Stimulated activated CD4-positive, alpha-beta T cell treated with anti-CD3 and anti-CD28 coated beads, Interleukin-12 subunit alpha, Interleukin-12 subunit beta, amount 100 ng/mL, for 24 hours (primary cell): ENCODE data around the gene POP5.
"Not testable (repeated sequence)": the region's sequence is repeated elsewhere in the genome, so short reads cannot be mapped to it uniquely, and the experiment has no call there.

Experiments
- DNase-seq, 2 experiments: peaks; one replicate each; pipeline ENCODE4 v3.0.0-alpha.2; 2020; ENCODE audit warnings: low read depth in 2 of 2

Gene POP5

GRCh38 chr12:120538281-120539156 lies 42.7 kb downstream of the POP5 start:
- no peak for DNase-seq

DNA sequence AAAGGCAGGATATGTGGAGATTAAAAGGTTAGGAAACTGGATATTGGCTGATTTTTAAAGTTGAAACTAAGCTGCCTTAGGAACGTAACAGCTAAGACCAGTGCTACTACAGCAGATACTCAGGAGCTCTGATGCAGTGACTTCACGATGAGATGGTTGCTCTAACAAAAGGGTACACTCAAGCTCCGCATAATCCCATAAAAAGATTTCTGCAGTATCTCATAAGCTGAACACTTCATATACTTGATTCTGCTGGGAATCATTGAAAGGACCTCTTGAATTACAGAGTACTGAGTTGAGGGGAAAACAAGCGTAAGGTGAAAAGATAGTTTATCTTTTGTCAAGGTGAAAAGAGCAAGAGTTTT lies 43.4 kb downstream of the POP5 start:
- DNase-seq = no peak

GRCh38 chr12:120536064-120536791 lies 45.0 kb downstream of the POP5 start:
- no peak for DNase-seq

DNA sequence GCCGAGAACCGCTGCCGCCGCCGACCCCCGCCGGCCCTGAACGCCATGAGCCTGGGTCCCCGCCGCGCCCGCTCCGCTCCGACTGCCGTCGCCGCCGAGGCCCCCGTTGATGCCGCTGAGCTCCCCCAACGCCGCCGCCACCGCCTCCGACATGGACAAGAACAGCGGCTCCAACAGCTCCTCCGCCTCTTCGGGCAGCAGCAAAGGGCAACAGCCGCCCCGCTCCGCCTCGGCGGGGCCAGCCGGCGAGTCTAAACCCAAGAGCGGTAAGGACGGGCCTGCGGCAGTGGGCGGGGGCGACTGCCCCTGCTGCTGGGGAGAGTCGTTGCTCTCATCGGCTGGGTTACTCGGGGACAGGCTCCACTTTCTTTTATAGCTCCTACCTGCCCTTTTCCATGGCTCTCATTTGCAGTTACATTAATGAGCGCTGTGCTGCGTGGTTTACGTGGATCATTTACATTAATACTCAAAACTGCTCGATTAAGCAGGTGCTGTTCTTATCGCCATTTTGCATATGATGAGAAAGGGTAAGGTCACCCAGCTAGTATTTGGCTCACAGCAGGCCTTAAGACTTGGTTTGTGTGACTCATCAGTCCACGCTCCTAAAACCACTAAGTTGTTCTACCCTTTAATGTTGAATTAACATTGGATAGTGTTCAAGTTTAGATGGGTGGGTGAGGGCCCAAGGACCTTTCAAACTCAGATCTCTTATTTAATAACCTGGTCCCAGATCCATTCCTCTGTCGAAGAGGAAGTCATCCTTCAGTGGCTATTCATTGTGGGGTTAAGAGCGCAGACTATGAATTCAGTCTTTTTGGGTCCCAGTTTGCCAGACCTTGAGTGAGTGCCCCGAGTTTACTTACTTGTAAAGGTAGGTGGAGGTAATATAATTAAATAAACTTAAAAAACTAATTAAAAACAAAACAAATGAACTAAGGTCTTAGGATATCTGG lies 46.2 kb downstream of the POP5 start:
- DNase-seq = peak; percentile 22 to 32

- DNase-seq = peak; percentile 45 to 49
Observed at GRCh38 chr12:120534203-120534702, 46.9 kb downstream of the POP5 start, which contains the start of gene RNF10. TSS of gene RNF10 (plus strand) at chr12:120534356. CDS start at chr12:120534812, 456 bp downstream.

- DNase-seq = no peak
Observed at GRCh38 chr12:120532701-120533238, 48.4 kb downstream of the POP5 start.

GRCh38 chr12:120530418-120530761 lies 50.8 kb downstream of the POP5 start:
- DNase-seq = not testable (repeated sequence)

GRCh38 chr12:120529641-120530417 lies 51.4 kb downstream of the POP5 start:
- DNase-seq = no peak

DNA sequence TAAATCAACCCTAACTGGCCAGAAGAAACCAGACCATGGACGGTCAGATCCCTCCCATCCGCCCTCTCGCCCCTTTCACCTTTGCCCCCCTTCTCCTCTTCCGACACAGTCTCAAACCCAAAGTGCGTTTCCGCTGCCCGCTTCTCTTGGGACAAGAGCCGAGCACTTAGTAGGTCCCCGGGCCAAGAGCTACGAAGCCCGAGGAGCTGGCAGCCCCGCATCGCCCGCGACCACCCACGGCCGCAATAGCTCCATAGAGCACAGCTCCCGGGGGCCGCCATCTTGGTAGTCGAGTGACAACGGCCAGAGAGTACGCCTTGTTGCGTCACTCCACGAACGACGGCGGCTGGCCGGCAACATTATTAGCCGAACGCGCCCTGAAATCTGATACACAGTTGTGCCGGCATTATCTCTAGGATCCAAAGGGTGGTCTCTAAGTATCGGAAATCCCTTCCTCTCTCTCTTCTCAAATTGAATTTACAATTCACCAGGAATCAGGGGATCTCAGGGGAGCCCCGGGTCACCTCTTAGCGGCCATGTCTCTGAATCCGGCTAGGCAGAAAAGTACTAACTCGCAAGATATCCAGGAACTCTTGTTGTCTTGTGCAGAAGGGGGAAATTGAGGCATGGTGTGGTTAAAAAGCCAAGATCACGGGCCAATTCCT lies 52.2 kb downstream of the POP5 start, which contains the start of gene COQ5:
TSS of gene COQ5 (minus strand) at position 298 of the 665 bp plus-strand sequence. CDS start at position 281, 17 bp downstream.
- peak; percentile 76 to 81 for DNase-seq
